OCI-LY1 (cell line): ENCODE data around the gene IGF2BP2.

Experiments used
- H2AFZ ChIP-seq: fragments of 200-600 bp; sonication (generic), shearing (Covaris generic); 2 replicates; pipeline ENCODE4 v1.6.0; 2014; ENCODE audit warnings: antibody characterized with exemption, mild to moderate bottlenecking, low read length
- H3F3A ChIP-seq: fragments of 200-600 bp; sonication (generic), shearing (Covaris generic); 2 replicates; pipeline ENCODE4 v1.6.0; 2014; ENCODE audit warnings: mild to moderate bottlenecking, antibody characterized with exemption, low read length, moderate library complexity; ENCODE audit not compliant: insufficient read depth
- H3K27ac ChIP-seq: fragments of 200-600 bp; sonication (generic); 2 replicates; pipeline ENCODE4 v1.5.1; 2014; ENCODE audit warnings: low read length, mixed run types, mild to moderate bottlenecking, low read depth; ENCODE audit not compliant: poor library complexity, severe bottlenecking
- H3K27me3 ChIP-seq: fragments of 200-600 bp; sonication (generic); 2 replicates; pipeline ENCODE4 v1.6.0; 2014; ENCODE audit warnings: antibody characterized with exemption, mild to moderate bottlenecking, low read length, moderate library complexity; ENCODE audit not compliant: insufficient read depth
- H3K36me3 ChIP-seq: fragments of 200-600 bp; sonication (generic); 2 replicates; pipeline ENCODE4 v1.6.1; 2014; ENCODE audit warnings: mild to moderate bottlenecking, antibody characterized with exemption, low read length, moderate library complexity, mixed read lengths; ENCODE audit not compliant: insufficient read depth
- H3K4me1 ChIP-seq: fragments of 200-600 bp; sonication (generic); 2 replicates; pipeline ENCODE4 v1.5.1; 2014; ENCODE audit warnings: mild to moderate bottlenecking, low read length, moderate library complexity; ENCODE audit not compliant: insufficient read depth, severe bottlenecking
- H3K4me2 ChIP-seq: fragments of 200-600 bp; sonication (generic), shearing (Covaris generic); 2 replicates; pipeline ENCODE4 v1.6.1; 2014; ENCODE audit warnings: low read length
- H3K4me3 ChIP-seq: fragments of 200-600 bp; sonication (generic); 2 replicates; pipeline ENCODE4 v1.5.1; 2014; ENCODE audit warnings: low read length, low read depth, mild to moderate bottlenecking, mixed read lengths; ENCODE audit not compliant: poor library complexity, severe bottlenecking
- H3K79me2 ChIP-seq: fragments of 200-600 bp; shearing (Covaris generic); 2 replicates; pipeline ENCODE4 v1.6.1; 2016; ENCODE audit warnings: mixed run types, low read length, mixed read lengths; ENCODE audit not compliant: insufficient read depth
- H3K9ac ChIP-seq: fragments of 200-600 bp; sonication (generic), shearing (Covaris generic); 2 replicates; pipeline ENCODE4 v1.6.1; 2014; ENCODE audit warnings: mild to moderate bottlenecking, low read length, mixed read lengths
- H3K9me2 ChIP-seq: fragments of 200-600 bp; sonication (generic), shearing (Covaris generic); 2 replicates; pipeline ENCODE4 v1.6.1; 2014; ENCODE audit warnings: low read depth, mild to moderate bottlenecking, low read length, mixed read lengths
- H3K9me3 ChIP-seq: fragments of 200-600 bp; shearing (Covaris generic); 2 replicates; pipeline ENCODE4 v1.6.1; 2014; ENCODE audit warnings: low read length, mixed read lengths
- H4K20me1 ChIP-seq: fragments of 200-600 bp; sonication (generic), shearing (Covaris generic); 2 replicates; pipeline ENCODE4 v1.6.0; 2016; ENCODE audit warnings: mild to moderate bottlenecking, low read length; ENCODE audit not compliant: insufficient read depth
- EZH2 ChIP-seq: fragments of 200-600 bp; sonication (generic), shearing (Covaris generic); IDR thresholded peaks from 2 replicates; pipeline ENCODE4 v1.8.0; 2017; ENCODE audit warnings: borderline replicate concordance, mixed run types, mild to moderate bottlenecking, antibody characterized with exemption, low read length, moderate library complexity, mixed read lengths
- TF ChIP-seq, protein P1 (sequence below): fragments of 200-600 bp; sonication (generic), shearing (Covaris generic); IDR thresholded peaks from 2 replicates; pipeline ENCODE4 v1.5.1; 2017; ENCODE audit warnings: mild to moderate bottlenecking, antibody characterized with exemption, low read length, moderate library complexity, mixed read lengths

The IGF2BP2 gene

DNA sequence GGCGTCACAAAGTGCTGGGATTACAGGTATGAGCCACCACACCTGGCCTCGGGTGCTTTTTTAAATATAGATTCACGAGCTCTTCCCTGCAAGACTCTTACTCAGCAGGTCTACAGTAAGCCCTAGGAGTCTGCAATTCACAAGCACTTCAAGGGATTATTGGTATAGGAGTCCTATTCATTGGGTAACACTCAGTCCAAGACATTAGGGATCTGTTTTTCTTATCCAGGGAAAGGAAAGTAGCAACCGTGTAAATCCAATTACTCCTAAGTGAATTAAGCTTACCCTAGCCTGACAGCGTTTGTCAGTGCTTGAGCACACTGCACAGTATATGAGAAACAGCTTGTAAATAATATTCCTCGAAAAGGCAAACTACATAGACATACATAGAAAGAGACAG is 128.8 kb downstream of the IGF2BP2 start:
- H3K9me2 ChIP-seq: no peaks in the 10 kb centered on the region
- no peaks in the 10 kb centered on the region for H3K36me3 ChIP-seq
- no peak overlapping the region for H3K4me2 ChIP-seq
- no peaks in the 10 kb centered on the region; the same call in 1 of the 2 replicates for H3F3A ChIP-seq
- H3K9ac ChIP-seq: no peak overlapping the region
- H3K27ac ChIP-seq: no peak overlapping the region
- no peaks in the 10 kb centered on the region for H4K20me1 ChIP-seq
- peaks cover 11% of the 10 kb centered on the region for H3K27me3 ChIP-seq
- H2AFZ ChIP-seq: no peak overlapping the region
- H3K9me3 ChIP-seq: no peaks in the 10 kb centered on the region
- H3K4me1 ChIP-seq: no peaks in the 10 kb centered on the region
- H3K79me2 ChIP-seq: no peaks in the 10 kb centered on the region
- H3K4me3 ChIP-seq: no peak overlapping the region
- TF ChIP-seq, protein P1, sequence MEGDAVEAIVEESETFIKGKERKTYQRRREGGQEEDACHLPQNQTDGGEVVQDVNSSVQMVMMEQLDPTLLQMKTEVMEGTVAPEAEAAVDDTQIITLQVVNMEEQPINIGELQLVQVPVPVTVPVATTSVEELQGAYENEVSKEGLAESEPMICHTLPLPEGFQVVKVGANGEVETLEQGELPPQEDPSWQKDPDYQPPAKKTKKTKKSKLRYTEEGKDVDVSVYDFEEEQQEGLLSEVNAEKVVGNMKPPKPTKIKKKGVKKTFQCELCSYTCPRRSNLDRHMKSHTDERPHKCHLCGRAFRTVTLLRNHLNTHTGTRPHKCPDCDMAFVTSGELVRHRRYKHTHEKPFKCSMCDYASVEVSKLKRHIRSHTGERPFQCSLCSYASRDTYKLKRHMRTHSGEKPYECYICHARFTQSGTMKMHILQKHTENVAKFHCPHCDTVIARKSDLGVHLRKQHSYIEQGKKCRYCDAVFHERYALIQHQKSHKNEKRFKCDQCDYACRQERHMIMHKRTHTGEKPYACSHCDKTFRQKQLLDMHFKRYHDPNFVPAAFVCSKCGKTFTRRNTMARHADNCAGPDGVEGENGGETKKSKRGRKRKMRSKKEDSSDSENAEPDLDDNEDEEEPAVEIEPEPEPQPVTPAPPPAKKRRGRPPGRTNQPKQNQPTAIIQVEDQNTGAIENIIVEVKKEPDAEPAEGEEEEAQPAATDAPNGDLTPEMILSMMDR: no peak
- no peak for TF ChIP-seq EZH2

DNA sequence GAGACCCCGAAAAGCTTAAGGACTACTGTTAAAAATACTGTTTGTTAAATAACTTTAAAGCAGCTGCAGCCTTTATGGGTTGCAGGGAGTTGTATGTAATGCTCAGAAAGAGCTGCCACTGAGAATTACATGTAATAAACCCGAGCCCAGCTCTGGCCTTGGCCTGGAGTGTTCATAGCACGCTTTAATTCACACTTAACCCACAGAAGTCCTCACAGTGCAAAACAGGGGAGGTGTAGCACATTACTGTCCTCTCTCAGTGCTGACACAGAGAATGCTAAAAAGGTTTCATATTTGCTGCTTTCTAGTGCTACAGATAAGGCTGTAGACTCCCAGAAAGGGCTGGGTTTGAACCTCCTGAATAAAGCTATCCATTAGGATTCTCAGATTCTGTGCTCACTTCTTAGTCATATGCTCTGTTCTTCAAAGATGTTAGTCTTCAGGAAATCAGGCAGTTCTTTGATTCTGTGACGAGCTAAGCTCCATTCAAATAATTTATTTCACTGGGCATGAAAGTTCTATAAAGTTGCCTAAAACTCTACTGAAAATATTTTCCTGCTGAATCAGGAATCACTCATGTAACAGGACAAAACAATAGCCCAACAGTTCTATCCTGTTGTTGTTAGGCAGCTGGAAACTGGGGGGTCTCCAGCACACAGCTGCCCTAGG is 130.7 kb downstream of the IGF2BP2 start:
- H3K4me2 ChIP-seq: no peak overlapping the region
- H3K9ac ChIP-seq: no peak overlapping the region
- H3K9me3 ChIP-seq: no peaks in the 10 kb centered on the region
- no peaks in the 10 kb centered on the region for H3K36me3 ChIP-seq
- H3K27me3 ChIP-seq: peaks cover 11% of the 10 kb centered on the region
- TF ChIP-seq, protein P1: no peak
- TF ChIP-seq EZH2: no peak
- H2AFZ ChIP-seq: no peak overlapping the region
- no peak overlapping the region for H3K27ac ChIP-seq
- no peaks in the 10 kb centered on the region for H4K20me1 ChIP-seq
- H3F3A ChIP-seq: no peaks in the 10 kb centered on the region; the same call in 1 of the 2 replicates
- H3K79me2 ChIP-seq: no peaks in the 10 kb centered on the region
- H3K9me2 ChIP-seq: no peaks in the 10 kb centered on the region
- no peak overlapping the region for H3K4me3 ChIP-seq
- no peaks in the 10 kb centered on the region for H3K4me1 ChIP-seq

DNA sequence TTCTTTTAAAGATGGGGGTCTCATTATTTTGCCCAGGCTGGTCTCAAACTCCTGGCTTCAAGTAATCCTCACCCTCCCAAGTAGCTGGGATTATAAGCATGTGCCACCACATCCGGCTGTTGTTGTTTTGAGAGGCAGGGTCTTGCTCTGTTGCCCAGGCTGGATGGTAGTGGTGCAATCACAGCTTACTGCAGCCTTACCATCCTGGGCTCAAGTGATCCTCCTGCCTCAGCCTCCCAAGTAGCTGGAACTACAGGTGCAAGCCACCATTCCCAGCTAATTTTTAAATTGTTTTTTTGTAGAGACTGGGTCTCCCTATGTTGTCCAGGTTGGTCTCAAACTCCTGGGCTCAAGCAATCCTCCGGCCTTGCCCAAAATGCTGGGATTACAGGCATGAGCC is 133.2 kb downstream of the IGF2BP2 start:
- Histone ChIP-seq H3K9me2 (no peaks in the 10 kb centered on the region), H3F3A (no peaks in the 10 kb centered on the region; the same call in 1 of the 2 replicates), H3K4me3 (no peak overlapping the region), H3K27me3 (peaks cover 9% of the 10 kb centered on the region; the same call in 1 of the 2 replicates), H3K79me2 (no peaks in the 10 kb centered on the region), H3K4me2 (no peak overlapping the region), H2AFZ (no peak overlapping the region), H3K27ac (no peak overlapping the region), H3K9ac (no peak overlapping the region), H4K20me1 (no peaks in the 10 kb centered on the region), H3K4me1 (no peaks in the 10 kb centered on the region), H3K9me3 (no peaks in the 10 kb centered on the region), H3K36me3 (no peaks in the 10 kb centered on the region)
- TF ChIP-seq, protein P1: no peak
- TF ChIP-seq EZH2: no peak
